CD1c-positive myeloid dendritic cell (primary cell): ENCODE data around the gene RPUSD1.
"Not testable (repeated sequence)": the region's sequence is repeated elsewhere in the genome, so short reads cannot be mapped to it uniquely, and the experiment has no call there.

Source experiments
- DNase-seq: peaks from one replicate; pipeline ENCODE4 v3.0.0-alpha.2; 2016; ENCODE audit errors: extremely low spot score

The RPUSD1 gene

DNA sequence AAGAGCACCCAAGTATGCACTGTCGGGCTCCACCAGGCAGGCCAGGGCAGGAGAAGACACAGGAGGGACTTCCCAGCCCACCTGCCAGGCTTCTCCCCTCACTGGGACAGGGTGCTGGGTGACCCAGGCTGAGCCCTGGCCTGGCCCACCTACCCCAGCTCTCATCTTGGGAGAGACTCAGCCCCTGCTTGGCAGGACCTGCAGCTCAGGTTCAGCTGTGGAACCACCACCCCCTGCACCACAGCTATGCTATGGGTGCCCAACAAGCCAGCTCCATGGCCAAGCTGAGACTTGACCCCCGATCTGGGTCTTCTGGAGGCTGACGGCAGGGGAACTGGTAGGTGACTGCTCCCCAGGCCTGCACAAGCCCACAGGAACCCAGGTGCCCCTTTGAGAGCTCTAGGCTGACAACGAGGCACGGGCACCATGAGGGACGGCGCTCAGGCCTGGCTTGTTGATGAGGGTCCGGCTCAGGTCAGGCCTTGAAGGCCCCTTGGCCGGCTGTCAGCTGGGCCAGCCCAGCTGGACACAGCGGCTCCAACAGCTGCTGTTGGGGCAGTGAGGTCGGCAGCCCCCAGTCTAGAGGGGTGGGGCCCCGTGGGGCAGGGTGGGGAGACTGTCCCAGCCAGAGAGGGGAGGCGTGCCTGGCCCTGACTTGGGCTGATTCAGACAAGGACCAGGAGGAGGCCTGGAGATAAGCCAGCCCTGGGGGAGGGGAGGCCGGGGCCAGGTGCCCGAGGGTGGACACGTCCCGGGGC is 4.6 kb downstream of the RPUSD1 start:
- DNase-seq, result no peak

DNA sequence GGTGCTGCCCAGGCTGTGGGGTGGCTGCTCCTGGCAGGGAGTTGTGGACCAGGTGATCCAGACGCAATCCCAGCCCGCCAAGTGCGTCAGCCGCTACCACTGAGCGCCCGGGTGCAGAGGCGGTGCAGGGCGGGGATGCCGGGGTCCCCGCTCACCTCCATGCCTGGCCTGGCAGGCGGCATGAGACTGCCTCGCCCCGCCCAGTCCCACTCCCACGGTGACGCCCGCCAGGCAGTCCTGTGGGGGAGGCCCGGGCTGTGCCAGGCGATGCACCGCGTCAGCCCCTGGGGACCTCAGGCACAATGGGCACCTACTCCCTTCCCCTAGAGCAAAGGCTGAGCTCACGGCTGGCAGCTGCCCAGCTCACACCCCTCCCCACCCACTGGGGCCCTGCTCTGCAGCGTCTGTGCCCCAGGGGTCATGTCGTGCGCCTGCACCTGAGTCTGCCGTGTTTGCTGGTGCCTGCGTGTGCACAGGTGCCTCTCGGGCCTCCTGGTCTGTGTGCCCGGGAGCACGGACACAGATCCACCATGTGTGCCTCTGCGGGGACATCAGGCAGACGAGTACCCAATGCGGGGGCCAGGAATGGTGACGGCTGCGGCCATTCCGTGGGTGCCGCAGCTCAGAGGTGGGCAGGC is 5.3 kb downstream of the RPUSD1 start:
- no peak for DNase-seq

DNA sequence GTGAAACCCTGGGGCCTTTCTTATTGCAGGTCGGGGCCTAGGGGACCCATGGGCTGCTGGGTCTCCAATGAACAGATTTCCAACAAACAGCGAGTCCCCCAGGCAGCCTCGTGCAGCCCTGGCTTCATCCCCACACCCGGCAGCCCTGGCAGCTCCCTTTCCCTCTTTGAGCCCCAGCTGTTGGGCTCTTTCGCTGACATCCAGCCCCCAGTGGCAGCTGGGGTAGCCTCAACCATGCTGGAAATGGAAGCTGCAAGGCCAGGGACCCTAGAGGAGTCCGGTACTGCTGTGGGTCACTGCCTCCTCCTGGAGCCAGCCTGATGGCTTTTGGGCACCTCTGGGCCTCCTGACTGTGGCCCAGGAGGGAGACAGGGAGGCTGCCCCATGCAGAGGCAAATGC is 5.9 kb downstream of the RPUSD1 start:
- no peak for DNase-seq

DNA sequence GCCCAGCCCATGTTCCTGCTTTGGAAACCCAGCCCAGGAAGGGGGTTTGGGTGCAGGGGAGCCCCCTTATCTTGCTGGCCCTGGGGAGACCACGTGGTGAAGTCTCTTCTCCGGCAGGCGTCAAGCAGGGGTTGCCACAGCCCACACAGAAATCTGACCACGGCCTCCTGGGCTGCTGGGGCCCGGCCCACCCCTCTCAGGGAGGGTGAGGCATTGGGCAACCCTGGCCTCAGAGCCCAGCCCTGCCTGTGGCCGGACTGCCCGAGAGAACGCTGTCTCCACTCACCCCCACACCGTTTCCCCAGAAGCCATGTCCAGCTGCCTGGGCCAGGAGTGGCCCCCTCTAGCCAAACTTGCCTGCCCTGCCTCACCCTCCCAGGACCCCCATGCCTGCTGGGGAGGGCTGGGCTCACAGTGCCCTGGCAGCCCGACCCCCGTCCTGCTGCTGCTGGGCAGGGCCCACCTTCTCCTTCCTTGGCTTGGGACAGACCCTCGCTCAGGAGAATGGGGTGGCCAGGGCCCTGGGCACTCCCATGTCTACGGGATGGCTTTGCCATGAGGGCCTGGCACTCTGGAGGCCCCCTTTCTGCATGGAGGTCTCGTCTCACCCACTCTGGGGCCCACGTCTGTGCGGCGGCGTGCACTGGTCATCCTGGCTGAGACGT is 6.7 kb downstream of the RPUSD1 start:
- DNase-seq, result no peak

DNA sequence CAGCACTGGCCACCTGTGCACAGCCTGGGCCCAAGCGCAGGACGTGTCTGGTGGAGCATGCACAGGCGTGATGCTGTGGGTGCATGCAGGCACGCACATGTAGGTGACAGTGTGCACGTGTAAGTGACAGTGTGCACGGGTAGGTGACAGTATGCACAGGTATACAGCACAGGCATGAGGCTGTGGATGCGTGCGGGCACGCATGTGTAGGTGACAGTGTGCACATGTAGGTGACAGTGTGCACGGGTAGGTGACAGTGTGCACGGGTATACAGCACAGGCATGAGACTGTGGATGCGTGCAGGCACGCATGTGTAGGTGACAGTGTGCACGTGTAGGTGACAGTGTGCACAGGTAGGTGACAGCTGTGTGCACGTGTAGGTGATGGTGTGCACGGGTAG is 7.9 kb downstream of the RPUSD1 start:
- DNase-seq, result no peak

DNA sequence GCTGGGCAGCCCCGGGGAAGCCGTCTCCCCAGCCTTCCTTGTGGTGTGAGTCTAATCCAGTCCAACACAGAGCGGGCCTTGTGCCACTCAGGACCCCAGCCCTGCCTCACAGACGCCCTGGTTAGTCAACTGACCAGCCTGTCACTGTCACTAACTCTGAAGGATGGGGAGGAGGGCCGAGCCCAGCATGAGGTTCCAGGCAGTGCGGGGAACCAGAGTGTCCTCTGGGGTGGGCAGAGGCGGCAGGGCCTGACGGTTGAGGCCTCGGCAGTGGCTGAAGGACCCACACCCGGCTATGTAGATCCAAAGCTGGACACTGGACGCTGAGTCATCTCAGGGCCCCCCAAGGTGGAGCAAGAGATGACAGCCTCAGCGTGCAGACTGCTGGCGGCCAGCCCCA is 8.6 kb downstream of the RPUSD1 start:
- no peak for DNase-seq

DNA sequence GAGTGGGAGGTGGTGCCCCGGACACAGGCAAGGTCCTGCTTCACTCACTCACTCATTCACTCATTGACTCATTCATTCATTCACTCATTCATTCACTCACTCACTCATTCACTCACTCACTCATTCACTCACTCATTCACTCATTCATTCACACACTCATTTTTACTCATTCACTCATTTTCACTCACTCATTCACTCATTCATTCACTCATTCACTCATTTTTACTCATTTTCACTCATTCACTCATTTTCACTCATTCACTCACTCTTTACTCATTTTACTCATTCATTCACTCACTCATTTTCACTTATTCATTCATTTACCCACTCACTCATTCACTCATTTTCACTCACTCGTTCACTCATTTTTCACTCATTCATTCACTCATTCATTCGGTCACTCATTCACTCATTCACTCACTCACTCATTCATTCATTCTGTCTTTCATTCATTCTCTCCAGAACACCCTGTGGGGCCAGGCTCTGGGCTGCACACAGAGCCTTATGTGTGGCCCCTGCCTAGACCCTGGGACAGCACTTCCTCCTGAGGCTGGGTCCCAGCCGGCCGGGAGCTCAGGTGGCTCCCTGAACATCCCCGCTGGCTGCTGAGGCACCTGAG is 9.2 kb downstream of the RPUSD1 start:
- DNase-seq, result no peak

DNA sequence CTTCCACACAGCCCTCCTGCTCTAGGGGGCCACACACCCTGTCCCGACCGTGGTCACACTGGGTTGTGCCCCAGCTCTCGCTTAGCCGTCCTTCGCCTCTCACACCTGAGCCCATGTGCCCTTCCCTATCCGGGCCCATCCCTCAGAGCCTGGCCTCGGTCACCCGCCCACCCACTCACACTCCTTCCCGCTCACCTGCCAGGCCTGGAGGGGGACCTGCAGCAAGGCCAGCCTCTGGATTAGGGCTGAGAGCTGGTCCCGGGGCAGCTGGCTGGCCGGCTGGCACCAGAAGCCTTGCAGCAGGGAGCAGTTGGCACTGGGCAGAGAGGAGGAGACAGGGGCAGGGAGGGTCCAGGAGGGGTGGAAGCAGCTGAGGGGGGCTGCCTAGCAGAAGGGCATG is 9.7 kb downstream of the RPUSD1 start:
- DNase-seq, result no peak

DNA sequence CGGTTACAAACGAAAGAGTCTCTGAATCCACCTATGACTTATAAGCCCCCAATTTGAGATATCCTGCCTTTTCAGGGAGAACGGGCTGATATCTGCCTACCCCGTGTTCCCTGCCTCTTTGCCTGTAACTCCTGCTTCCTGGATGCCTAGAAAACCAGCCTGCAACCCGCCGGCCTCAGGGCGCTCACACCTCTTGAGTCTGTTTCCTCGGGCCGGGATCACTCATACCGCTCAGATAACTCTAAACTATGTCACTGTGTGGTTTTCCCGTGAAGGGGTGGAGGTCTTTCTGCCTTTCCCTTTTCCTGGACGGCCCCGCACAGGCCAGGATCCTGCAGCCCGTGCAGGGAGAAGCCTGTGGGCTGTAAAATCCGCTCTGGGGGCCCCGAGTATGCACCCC is 10.4 kb downstream of the RPUSD1 start:
- DNase-seq, result no peak

DNA sequence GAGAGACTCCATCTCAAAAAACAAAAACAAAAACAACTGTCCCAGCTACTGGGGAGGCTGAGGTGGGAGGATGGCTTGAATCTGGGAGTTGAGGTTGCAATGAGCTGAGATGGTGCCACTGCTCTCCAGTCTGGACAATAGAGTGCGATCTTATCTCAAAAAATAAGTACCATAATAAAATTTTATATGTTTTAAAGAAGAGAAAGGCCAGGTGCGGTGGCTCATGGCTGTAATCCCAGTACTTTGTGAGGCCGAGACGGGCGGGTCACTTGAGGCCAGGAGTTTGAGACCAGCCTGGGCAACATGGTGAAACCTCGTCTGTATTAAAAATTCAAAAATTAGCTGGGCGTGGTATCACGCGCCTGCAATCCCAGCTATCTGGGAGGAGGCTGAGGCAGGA is 11.4 kb downstream of the RPUSD1 start:
- DNase-seq, result no peak

DNA sequence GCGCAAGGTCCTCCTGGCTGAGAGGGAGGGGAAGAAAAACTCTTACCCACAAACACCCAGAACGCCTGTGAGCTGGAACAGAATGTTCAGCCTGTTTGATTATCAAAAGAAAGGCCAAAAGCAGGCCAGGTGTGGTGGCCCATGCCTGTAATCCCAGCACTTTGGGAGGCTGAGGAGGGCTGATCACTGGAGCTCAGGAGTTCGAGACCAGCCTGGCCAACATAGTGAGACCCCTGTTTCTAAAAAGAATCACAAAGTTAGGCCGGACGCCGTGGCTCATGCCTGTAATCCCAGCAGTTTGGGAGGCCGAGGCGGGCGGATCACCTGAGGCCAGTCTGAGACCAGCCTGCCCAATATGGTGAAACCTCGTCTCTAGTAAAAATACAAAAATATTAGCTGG is 11.9 kb downstream of the RPUSD1 start:
- not testable (repeated sequence) for DNase-seq

DNA sequence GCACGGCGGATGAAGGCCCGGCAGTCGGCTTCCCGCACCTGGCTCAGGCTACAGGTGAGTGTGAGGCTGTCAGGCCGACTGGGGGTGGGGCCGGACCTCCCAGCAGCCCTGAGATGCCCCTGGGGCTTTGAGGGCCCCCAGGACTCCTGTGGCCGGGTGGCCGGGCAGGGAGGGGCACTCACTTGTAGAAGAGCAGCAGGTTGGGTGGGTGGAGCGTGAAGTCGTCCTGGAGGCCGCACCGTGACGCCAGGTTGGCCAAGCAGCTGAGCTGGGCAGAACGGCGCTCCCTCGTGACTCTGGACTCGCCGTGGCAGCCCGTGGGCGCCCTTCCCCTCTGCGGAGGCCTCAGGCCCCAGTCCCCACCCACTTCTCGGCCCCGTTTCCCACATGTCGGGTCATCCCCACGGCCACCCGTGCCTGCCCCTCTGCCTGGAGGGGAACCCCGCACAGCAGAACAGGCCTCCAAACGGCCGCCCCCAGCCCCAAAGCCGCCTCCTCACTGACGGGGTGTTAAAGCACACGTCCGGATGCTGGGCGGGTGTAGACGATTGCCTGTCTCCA is 12.9 kb downstream of the RPUSD1 start:
- no peak for DNase-seq

DNA sequence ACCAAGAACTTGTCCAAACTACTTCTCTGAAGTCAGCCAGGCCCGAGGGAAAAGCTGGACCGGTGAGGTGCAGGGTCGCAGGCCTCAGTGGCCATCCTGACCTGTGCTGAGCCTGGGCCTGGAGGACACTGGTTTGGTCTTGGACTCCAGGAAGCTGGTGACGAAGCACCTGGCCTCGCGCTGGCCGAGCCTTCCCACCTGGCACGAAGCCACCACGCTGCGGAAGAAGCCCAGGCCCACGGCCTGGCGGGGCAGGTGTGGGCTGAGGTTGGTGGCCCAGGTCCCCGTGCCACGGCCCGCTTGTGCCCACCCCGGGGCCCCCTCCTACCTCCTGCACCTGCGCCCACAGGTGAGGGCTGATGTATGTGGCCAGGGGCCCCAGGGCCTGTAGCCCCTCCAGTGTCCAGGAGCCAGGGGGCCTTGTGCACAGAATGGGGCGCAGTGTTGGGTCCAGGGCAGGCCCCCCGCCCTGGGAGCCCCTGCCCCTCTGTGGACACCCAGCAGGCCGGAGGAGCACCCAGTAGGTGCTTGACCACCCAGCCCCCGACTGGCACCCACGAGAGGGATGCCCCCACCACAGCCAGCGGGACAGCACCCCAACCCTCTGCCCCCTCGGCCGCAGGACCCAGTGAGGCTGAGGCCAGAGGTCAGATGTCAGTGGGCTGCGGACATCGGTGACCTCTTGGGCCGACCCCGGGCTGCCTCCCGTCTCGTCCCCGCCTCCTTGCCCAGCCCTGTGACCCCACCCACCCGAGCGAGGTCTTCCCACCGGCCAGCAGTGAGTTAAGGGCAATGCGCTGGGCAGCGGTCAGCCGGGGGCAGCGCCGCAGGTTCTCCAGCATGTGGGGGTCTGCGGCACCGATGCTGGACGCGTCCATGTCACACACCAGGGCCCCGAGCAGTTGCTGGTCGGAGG is 13.8 kb downstream of the RPUSD1 start:
- DNase-seq, result no peak

DNA sequence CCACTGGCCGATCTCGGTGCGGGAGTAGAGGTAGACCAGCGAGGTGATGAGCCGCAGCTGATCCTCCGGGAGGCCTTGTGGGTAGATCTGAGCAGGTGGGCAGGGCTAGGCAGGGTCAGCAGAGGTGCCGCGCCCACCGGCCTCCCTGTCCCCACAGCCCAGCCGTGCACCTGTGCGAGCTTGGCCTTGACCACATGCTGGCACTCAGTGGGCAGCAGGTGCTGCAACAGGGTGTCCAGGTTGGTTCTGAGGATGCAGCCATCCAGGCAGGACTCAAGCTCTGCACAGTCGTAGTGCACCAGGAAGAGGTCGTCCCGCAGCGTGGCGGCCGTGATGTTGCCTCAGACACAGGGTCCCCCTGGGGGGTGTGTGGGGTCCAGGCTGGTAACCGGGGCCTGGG is 15.2 kb downstream of the RPUSD1 start:
- DNase-seq, result no peak

DNA sequence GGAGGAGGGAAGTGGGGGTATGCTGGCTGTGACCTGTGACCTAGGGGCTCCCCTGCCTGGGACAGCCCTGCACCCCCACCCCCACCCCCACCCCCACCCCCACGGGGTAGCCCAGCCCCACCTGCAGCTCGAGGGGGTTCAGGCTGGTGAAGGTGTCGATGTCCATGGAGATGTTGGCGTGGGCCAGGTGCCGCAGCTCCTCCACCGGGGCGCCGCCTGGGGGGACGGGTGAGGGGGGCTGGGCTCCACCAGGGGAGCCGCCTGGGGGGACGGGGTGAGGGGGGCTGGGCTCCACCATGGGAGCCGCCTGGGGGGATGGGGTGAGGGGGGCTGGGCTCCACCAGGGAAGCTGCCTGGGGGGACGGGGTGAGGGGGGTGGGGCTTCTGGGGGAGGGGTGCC is 17.8 kb downstream of the RPUSD1 start:
- no peak for DNase-seq

DNA sequence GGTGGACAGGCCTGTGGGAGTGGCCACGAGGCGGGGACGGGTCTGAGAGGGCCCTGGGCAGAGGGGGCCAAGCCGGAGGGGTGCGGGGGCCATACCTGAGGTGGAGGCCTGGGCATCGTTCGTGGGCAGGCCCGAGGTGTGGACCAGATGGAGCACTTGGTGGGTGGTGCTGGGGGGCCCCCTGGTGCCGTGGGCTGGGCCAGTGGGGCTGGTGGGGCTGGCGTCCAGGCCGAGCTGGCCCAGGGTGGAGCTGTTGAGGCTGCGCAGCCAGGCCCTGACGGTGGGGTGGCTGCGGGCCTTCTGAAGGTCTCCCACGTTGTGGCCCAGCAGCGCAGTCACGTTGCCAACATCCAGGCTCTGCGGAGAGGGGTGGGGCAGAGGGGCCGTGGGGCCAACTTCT is 18.2 kb downstream of the RPUSD1 start:
- no peak for DNase-seq

DNA sequence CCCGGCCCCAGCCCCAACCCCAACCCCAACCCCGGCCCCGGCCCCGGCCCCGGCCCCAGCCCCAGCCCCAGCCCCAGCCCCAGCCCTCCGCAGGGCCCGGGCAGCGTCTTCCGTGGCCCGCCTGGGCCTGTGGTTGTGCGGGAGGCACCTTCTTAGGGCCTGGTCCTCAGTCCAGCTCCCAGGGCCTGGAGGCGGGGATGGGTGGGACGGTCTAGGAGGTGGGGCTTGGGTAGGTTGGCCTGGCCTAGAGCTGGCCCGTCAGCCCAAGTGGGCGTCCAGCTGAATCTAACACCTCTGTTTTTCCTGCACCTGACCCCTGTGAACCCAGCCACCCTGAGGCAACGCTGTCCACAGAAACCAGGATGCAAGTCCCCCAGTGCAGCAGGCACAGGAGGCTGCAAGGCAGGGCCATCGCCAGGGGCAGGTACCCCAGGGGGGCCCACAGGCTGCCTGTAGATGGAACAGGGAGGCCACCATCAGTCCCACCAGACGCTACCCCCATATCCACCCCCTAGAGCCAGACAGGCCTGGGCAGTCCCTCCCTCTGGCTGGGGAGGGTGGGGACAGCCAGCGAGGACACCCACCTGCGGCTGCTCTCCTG is 18.9 kb downstream of the RPUSD1 start:
- no peak for DNase-seq

DNA sequence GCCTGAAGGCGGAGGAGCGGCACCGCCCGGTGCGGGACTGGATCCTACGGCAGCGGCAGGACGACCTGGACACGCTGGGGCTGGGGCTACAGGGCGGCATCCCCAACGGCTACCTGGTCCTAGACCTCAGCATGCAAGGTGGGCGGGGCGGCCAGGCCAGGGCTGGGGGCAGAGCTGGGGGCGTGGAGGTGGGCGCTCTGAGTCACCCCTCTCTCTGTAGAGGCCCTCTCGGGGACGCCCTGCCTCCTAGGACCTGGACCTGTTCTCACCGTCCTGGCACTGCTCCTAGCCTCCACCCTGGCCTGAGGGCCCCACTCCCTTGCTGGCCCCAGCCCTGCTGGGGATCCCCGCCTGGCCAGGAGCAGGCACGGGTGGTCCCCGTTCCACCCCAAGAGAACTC is 19.8 kb downstream of the RPUSD1 start:
- no peak for DNase-seq

DNA sequence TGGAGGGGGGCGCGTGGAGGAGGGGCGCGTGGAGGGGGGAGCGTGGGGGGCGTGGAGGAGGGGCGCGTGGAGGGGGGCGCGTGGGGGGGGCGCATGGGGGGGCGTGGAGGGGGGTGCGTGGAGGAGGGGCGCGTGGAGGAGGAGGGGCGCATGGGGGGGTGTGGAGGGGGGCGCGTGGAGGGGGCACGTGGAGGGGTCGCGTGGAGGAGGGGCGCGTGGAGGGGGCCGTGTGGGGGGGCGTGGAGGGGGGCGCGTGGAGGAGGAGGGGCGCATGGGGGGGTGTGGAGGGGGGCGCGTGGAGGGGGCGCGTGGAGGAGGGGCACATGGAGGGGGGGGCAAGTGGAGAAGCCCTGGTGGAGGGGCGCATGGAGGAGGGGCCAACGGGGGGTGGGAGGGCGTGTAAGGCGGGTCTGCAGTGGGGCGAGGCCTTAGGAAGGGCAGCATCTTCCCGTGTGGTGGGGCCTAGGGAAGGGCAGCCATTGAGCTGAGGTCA is 20.4 kb downstream of the RPUSD1 start:
- no peak for DNase-seq

DNA sequence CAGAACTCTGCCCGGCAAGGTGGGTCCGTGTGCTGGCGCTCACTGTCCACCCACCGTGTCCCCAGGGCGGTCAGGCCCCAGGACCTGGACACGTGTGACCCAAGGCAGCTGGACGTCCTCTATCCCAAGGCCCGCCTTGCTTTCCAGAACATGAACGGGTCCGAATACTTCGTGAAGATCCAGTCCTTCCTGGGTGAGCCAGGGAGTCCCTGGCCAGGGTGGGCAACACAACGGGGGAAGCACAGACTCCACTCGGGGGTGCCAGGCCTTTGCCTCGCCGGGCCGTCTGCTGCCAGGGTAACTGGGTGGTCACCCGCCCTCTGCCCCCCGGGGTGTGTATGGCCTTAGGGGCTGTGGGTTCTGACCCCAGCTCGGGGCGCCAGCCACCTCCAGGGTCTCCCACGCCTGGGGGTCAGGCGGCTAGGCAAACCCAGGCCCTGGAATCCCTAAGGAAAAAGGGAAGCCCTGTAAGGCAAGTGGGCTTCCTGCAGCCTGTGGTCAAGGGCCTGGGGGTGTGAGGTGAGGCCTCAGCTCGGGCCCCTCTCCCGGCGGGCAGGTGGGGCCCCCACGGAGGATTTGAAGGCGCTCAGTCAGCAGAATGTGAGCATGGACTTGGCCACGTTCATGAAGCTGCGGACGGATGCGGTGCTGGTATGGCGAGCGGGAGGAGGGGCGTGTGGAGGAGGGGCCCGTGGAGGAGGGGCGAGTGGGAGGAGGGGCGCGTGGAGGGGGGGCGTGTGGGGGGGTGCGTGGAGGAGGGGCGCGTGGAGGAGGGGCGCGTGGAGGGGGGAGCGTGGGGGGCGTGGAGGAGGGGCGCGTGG is 21.2 kb downstream of the RPUSD1 start:
- DNase-seq, result no peak
